HG02623 (cell line): ENCODE data around the gene D2HGDH.
"Not testable (repeated sequence)": the region's sequence is repeated elsewhere in the genome, so short reads cannot be mapped to it uniquely, and the experiment has no call there.

Source experiments
- ATAC-seq: cut with Tn5 transposase; IDR thresholded peaks from one replicate; pipeline ENCODE4 v1.9.1; 2021; ENCODE audit warnings: moderate library complexity; ENCODE audit not compliant: unreplicated experiment

Gene D2HGDH

GRCh38 chr2:241806217-241806616 is 71.8 kb downstream of the D2HGDH start:
- not testable (repeated sequence) for ATAC-seq

GRCh38 chr2:241808051-241808720 is 73.8 kb downstream of the D2HGDH start:
- no peak for ATAC-seq

GRCh38 chr2:241808721-241809382 is 74.4 kb downstream of the D2HGDH start, which contains the start of gene NEU4:
TSS of gene NEU4 (plus strand) at chr2:241809193. CDS start at chr2:241814485, 5,292 bp downstream.
- no peak for ATAC-seq

GRCh38 chr2:241809383-241810306 is 75.2 kb downstream of the D2HGDH start:
- ATAC-seq = no peak

- ATAC-seq = no peak
Measured at GRCh38 chr2:241810307-241811200, 76.1 kb downstream of the D2HGDH start.

- ATAC-seq = no peak
Measured at GRCh38 chr2:241811201-241811951, 76.9 kb downstream of the D2HGDH start.

GRCh38 chr2:241811952-241812729 is 77.7 kb downstream of the D2HGDH start:
- no peak for ATAC-seq

GRCh38 chr2:241812730-241813643 is 78.6 kb downstream of the D2HGDH start:
- no peak for ATAC-seq

GRCh38 chr2:241813644-241814392 is 79.4 kb downstream of the D2HGDH start:
- no peak for ATAC-seq

GRCh38 chr2:241814393-241814642 is 79.9 kb downstream of the D2HGDH start:
- ATAC-seq = no peak

GRCh38 chr2:241814643-241815476 is 80.4 kb downstream of the D2HGDH start:
- ATAC-seq = no peak

- ATAC-seq = no peak
Measured at GRCh38 chr2:241815477-241816430, 81.3 kb downstream of the D2HGDH start.

GRCh38 chr2:241816431-241817121 is 82.1 kb downstream of the D2HGDH start:
- no peak for ATAC-seq

GRCh38 chr2:241817126-241817820 is 82.8 kb downstream of the D2HGDH start:
- ATAC-seq = no peak
